NOMO-1 treated with DMSO at 0.1 percent for 48 hours (cell line): ENCODE results near the gene FKBP1A.
A peak's percentile ranks its signal among the peaks of the same experiment; 100 is the strongest.

Source experiments
- DNase-seq: peaks from one replicate; lab custom pipeline; 2025; ENCODE audit not compliant: unreplicated experiment; lab: John Stamatoyannopoulos, UW

Gene FKBP1A

GRCh38 chr20:1392693-1393506 lies at the start of gene FKBP1A:
FKBP1A (minus strand) TSS chr20:1393054; CDS start chr20:1392998, 56 bp downstream.
- DNase-seq = peak; percentile 90

- DNase-seq = no peak
Observed at GRCh38 chr20:1442304-1442703, 49.5 kb upstream of the FKBP1A start.

DNA sequence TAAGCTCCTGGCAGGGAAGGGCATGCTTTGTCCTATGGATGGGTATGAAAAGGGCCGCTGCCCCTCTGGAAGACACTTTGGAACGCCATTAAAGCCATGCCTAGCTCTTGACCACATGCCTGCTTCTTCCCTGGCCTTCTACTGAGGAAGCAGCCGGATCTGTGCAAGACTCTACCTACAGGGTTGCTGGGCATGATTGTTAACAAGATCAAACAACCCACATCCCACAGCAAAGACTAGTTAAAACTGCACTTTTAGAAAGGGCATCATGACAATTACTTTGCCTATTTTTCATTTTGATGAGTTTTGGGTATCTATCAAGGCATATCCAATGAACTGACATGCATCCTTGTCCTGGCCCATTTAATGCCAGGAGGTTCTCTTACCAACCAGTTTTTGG lies 48.3 kb upstream of the FKBP1A start:
- DNase-seq = no peak

DNA sequence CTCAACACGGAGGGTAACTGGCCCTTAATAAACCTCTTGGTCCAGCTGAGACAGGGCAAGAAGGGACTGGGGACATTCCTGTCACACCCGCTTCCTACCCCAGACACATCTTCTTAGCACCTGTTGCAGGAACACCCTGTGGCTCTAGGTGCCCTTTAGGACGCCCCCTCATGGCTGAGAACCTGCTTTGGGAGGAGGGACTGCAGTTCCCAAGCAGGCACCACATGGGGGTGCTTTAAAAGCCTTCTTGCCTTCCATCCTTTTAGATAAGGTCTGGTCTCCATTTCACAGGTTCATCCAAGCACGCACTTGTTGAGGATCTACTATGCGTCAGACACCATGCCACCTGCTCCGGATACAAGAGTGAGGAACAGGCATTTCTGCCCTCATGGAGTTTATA lies 47.2 kb upstream of the FKBP1A start:
- DNase-seq = peak; percentile 8

GRCh38 chr20:1438361-1438760 lies 45.5 kb upstream of the FKBP1A start:
- peak; percentile 5 for DNase-seq

DNA sequence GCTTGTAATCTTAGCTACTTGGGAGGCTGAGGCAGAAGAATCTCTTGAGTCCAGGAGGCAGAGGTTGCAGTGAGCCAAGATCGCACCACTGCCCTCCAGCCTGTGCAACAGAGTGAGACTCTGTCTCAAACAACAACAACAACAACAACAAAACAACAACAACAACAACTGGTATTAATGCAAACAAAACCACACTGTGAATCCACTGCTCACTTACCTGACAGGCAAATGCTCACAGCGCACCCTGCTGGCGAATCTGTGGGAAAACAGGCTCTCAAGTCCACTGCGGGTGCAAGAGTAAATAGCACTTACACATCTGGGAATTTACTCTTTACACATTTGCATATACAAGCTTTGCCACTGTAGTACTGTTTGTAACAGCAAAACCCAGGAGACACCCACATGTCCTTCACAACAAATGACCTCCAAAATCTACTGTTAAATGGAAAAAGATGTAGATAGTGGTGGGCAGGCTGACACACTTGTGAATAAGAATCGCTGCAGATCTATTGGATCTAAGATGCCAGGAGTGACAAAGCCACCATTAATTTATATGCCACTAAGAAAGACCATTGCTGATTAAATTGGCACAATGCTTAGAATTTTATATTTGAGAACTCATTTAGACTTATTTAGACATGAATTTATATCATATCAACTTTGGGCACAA lies 44.5 kb upstream of the FKBP1A start:
- peak; percentile 72 for DNase-seq

DNA sequence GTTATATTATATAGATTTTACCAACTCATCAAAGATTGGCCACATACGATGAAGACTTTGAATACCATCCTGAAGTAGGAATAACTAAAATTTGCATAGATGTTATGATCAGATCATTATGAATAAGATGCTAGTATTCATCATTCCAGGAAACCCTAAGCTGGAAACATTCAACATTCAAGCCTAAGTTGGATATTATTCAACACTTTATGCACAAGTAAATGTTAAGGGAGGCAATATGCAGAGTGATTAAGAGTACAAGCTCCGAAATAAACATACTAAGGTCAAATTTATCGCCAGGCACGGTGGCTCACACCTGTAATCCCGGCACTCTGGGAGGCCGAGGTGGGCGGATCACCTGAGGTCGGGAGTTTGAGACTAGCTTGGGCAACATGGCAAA lies 43.4 kb upstream of the FKBP1A start:
- no peak for DNase-seq

GRCh38 chr20:1435337-1435699 lies 42.5 kb upstream of the FKBP1A start:
- DNase-seq = no peak

GRCh38 chr20:1434571-1435336 lies 41.9 kb upstream of the FKBP1A start:
- DNase-seq = peak; percentile 92

DNA sequence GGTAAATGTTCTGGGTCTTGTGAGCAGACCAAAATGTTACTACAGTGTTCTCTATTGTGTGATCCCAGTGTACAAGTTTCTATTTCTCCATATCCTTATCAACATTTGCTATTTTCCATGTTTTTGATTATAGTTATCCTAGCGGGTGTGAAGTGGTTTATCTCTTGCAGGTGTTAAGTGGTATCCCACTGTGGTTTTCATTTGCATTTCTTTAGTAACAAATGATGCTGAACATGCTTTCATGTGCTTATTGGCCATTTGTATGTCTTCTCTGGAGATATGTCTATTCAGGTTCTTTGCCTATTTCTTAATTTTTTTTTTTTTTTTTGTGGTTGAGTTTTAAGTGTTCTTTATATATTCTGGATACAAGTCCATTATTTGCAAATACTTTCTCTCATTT lies 38.3 kb upstream of the FKBP1A start:
- no peak for DNase-seq

DNA sequence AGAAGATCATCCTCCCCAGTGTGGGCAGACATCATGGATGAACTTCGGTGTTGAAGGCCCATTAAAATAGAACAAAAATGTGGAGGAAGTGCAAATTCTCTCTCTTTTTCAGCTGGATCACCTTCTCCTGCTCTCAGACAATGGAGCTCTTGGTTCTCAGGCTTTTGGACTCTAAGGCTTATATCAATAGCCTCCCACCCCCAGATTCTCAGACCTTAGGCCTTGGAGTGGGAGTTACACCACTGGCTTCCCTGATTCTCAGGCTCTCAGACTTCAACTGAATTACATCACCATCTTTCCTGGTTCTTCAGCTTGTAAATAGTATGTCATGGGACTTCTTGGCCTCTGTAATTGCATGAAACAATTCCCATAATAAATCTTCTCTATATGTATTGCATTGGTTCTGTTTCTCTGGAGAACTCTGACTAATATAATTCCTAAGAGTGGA lies 37.2 kb upstream of the FKBP1A start:
- no peak for DNase-seq

DNA sequence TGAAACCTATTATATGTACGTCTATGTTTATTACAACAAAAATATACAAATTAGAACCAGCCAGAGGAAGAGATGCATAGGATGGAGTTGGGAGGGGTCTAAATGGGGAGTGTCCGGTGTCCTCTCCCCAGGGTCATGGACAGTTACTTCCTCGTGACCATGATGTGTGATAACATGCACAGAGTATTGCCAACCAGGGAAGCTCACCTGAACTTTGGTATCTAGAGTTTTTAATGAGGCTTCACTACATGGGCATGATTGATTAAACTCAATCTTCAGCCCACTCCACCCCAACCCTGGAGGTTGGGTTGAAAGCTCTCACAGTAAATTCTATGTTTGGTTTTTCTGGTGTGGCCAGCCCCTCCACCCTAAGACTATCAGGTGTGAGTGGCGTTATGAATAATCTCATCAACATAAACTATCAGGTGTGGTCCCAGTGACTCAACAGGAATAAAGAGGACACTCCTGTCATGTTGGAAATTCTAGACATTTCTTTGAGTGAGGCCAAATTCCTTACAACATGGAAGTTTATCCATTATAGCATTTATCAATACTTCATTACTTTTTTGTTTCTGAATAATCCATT lies 36.4 kb upstream of the FKBP1A start:
- DNase-seq = no peak

DNA sequence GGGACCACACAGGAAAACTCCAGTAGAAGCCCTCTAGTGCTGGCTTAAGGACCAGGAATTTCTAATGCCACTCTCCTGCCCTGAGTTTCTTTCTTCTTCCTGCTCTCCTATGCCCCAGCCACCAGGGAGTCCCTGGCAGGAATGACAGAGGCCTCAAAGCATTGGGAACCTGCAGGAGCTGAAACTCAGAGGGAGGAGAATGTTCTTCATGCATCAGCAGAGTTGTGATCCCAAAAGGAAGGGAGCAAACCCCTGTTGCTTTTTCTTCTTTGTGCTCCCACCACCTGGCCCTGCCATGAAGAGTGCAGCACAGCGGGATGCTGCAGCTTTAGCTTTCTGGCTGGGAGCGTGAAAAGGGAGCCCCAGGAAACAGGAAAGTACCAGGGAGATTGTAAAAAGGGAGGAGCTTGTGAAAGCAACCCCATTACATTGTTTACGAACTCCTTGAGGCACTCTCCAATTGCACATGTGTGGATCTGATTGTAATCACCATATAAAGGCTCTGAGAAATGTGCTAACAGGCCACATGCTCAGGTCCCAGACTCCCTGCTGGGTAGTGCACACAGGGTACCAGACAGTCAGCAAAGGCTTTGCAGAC lies 34.7 kb upstream of the FKBP1A start:
- DNase-seq = no peak

- no peak for DNase-seq
Observed at GRCh38 chr20:1426231-1426849, 33.5 kb upstream of the FKBP1A start.

GRCh38 chr20:1424336-1424735 lies 31.5 kb upstream of the FKBP1A start:
- no peak for DNase-seq

- peak; percentile 46 for DNase-seq
Observed at GRCh38 chr20:1423625-1424106, 30.8 kb upstream of the FKBP1A start.

GRCh38 chr20:1423206-1423605 lies 30.4 kb upstream of the FKBP1A start:
- DNase-seq = no peak

DNA sequence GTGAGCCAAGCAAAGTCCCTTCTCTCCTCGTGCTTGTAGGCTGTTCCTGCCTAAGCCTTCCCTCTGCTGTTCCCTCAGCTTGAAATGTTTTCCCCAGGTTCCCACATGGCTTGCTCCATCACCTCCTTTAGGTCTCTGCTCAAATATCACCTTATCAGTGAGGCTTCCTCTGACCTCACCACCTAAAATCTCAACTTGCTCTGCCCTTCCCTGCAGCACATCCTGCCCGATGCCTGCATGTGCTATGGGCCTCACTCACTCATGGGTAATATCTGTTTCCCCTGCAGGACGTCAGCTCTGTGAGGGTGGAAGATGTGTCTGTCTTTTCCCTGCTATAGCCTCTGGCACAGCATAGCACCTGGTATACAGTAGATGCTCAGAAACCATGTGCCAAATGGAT lies 29.9 kb upstream of the FKBP1A start:
- no peak for DNase-seq

DNA sequence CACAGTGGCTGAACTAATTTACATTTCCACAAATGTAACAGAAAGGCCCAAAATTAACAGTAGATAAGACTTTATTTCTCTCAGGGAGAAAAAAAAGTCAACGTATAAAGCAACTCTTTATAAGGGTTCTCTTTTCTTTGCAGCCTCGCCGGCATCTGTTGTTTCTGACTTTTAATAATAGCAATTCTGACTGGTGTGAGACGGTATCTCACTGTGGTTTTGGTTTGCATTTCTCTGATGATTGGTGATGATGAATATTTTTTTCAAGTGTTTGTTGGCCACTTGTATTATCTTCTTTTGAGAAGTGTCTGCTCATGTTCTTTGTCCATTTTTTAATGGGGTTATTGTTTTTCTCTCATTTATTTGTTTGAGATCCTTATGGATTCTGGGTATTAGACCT lies 27.2 kb upstream of the FKBP1A start:
- no peak for DNase-seq

DNA sequence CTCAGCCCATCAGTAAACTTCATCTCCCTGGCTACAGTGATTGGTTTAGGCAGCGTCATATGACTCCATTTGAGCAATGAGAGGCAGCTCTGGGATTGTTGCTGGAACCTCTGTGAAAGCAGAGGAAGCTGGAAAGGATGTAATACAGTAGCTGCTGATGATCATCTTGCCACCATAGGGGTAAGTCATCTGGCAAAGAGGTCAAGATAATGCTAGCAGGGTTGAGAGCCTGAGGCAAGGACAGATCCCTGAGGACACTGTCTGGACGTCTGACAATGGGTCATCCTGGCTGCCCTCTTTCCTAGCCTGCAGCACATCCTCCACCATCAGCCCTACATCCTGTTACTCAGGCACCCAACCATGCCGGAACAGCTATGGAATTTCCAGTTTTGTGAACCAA lies 25.5 kb upstream of the FKBP1A start:
- no peak for DNase-seq
